ENCODE results near the gene ABHD11. TPM values are rescaled to one million over a fixed set of nuclear protein-coding genes. Genes with fewer than 3 reads are reported as not detected.
A peak's percentile ranks its signal among the peaks of the same experiment; 100 is the strongest.

ABHD11 gene
- total and polyA plus RNA-seq, 9 of the 15 experiments (the other 6 are each of a cell fraction or from before 2014, with no cell fraction given) = 7.7 to 44.2 (median 18.9) TPM

DNA sequence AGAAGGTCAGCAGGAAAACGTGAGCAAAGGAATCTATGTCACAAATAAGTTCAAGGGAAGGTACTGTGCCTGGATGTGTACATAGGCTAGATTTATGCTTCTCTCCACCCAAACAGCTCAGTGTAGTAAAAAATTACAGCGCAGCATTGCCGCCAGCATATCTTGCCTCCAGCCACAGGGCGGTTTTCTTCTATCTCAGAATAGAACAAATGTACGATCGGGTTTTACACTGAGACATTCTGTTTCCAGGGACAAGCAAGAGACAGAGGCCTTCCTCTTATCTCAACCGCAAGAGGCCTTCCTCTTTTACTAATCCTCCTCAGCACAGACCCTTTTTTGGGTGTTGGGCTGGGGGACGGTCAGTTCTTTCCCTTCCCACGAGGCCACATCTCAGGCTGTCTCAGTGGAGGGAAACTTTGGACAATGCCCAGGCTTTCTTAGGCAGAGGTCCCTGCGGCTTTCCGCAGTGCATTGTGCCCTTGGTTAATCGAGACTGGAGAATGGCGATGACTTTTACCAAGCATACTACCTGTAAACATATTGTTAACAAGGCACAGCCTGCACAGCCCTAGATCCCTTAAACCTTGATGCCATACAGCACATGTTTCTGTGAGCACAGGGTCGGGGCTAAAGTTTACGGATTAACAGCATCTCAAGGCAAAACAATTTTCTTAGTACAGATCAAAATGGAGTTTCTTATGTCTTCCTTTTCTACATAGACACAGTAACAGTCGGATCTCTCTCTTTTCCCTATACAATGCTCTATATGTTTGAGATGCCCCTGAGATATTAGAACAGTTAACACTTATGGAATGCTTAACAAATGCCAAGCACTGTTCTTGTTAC lies 11.6 kb upstream of the ABHD11 start (continued):
- TF ChIP-seq, protein P1, sequence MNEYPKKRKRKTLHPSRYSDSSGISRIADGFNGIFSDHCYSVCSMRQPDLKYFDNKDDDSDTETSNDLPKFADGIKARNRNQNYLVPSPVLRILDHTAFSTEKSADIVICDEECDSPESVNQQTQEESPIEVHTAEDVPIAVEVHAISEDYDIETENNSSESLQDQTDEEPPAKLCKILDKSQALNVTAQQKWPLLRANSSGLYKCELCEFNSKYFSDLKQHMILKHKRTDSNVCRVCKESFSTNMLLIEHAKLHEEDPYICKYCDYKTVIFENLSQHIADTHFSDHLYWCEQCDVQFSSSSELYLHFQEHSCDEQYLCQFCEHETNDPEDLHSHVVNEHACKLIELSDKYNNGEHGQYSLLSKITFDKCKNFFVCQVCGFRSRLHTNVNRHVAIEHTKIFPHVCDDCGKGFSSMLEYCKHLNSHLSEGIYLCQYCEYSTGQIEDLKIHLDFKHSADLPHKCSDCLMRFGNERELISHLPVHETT (CRISPR knock-in tag; conservative IDR thresholded peaks at IDR 0.05 in 1 of 2, IDR thresholded peaks at IDR 0.05 in 1 of 2) = peak in 1 of 2 experiments; percentile 42; a peak in 1 of 4 replicates
- TF ChIP-seq CSDE1 (IDR thresholded peaks at IDR 0.05) (no peak), HNRNPLL (IDR thresholded peaks at IDR 0.05; ENCODE audit: low read depth, low read length, poor library complexity, severe bottlenecking) (peak; percentile 11), CEBPB (tag; IDR thresholded peaks at IDR 0.05) (no peak), U2AF1 (optimal IDR thresholded peaks at IDR 0.05; ENCODE audit: low read depth, low read length) (no peak), NCOA2 (IDR thresholded peaks at IDR 0.05; ENCODE audit: partially characterized antibody in 2 of 2) (no peak), TRIM24 (IDR thresholded peaks at IDR 0.05) (peak in 1 of 2 experiments; percentile 44; a peak in 1 of 4 replicates), SOX6 (IDR thresholded peaks at IDR 0.05) (0 out of 2 replicates have a peak, but pooled peaks have one; percentile 23), SMARCC2 (IDR thresholded peaks at IDR 0.05; ENCODE audit: low read depth) (peak; percentile 44; the same call in 1 of the 2 replicates), ELF1 (tag; IDR thresholded peaks at IDR 0.05) (no peak), HEY1 (CRISPR knock-in tag; IDR thresholded peaks at IDR 0.05; ENCODE audit: borderline replicate concordance) (no peak), CBX3 (IDR thresholded peaks at IDR 0.05; ENCODE audit: borderline replicate concordance in 1 of 2, low read length in 2 of 2) (0 out of 3 replicates have a peak, but pooled peaks of 1 of the 2 experiments have one; percentile 8), CBFA2T2 (conservative IDR thresholded peaks at IDR 0.05) (peak; percentile 40; the same call in 1 of the 2 replicates), PTRF (tag; IDR thresholded peaks at IDR 0.05) (0 out of 2 replicates have a peak, but pooled peaks have one; percentile 15), MEF2D (tag; conservative IDR thresholded peaks at IDR 0.05; ENCODE audit: low read depth) (0 out of 2 replicates have a peak, but pooled peaks have one; percentile 7), ZNF3 (CRISPR knock-in tag; IDR thresholded peaks at IDR 0.05) (no peak), SMAD3 (CRISPR knock-in tag; conservative IDR thresholded peaks at IDR 0.05) (no peak)
- TF ChIP-seq, protein P2, sequence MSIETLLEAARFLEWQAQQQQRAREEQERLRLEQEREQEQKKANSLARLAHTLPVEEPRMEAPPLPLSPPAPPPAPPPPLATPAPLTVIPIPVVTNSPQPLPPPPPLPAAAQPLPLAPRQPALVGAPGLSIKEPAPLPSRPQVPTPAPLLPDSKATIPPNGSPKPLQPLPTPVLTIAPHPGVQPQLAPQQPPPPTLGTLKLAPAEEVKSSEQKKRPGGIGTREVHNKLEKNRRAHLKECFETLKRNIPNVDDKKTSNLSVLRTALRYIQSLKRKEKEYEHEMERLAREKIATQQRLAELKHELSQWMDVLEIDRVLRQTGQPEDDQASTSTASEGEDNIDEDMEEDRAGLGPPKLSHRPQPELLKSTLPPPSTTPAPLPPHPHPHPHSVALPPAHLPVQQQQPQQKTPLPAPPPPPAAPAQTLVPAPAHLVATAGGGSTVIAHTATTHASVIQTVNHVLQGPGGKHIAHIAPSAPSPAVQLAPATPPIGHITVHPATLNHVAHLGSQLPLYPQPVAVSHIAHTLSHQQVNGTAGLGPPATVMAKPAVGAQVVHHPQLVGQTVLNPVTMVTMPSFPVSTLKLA (conservative IDR thresholded peaks at IDR 0.05) = no peak
- TF ChIP-seq, protein P3, sequence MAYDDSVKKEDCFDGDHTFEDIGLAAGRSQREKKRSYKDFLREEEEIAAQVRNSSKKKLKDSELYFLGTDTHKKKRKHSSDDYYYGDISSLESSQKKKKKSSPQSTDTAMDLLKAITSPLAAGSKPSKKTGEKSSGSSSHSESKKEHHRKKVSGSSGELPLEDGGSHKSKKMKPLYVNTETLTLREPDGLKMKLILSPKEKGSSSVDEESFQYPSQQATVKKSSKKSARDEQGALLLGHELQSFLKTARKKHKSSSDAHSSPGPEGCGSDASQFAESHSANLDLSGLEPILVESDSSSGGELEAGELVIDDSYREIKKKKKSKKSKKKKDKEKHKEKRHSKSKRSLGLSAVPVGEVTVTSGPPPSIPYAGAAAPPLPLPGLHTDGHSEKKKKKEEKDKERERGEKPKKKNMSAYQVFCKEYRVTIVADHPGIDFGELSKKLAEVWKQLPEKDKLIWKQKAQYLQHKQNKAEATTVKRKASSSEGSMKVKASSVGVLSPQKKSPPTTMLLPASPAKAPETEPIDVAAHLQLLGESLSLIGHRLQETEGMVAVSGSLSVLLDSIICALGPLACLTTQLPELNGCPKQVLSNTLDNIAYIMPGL (CRISPR knock-in tag; IDR thresholded peaks at IDR 0.05) = no peak
- TF ChIP-seq, protein P4, sequence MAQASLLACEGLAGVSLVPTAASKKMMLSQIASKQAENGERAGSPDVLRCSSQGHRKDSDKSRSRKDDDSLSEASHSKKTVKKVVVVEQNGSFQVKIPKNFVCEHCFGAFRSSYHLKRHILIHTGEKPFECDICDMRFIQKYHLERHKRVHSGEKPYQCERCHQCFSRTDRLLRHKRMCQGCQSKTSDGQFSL (CRISPR knock-in tag; IDR thresholded peaks at IDR 0.05) = no peak
- TF ChIP-seq, protein P4 (tag; IDR thresholded peaks at IDR 0.05) = 0 out of 4 replicates have a peak, but pooled peaks of 1 of the 2 experiments have one; percentile 34

All from K562 (cell line).